Nucleus accumbens (tissue), 56 donors: ENCODE results near the gene ACTG2.
"Not testable (repeated sequence)": the region's sequence is repeated elsewhere in the genome, so short reads cannot be mapped to it uniquely, and the experiment has no call there.

ENCODE experiments used
- DNase-seq, 56 donors: peaks; one replicate each; lab custom pipeline; 2025; lab: John Stamatoyannopoulos, UW

Gene ACTG2

DNA sequence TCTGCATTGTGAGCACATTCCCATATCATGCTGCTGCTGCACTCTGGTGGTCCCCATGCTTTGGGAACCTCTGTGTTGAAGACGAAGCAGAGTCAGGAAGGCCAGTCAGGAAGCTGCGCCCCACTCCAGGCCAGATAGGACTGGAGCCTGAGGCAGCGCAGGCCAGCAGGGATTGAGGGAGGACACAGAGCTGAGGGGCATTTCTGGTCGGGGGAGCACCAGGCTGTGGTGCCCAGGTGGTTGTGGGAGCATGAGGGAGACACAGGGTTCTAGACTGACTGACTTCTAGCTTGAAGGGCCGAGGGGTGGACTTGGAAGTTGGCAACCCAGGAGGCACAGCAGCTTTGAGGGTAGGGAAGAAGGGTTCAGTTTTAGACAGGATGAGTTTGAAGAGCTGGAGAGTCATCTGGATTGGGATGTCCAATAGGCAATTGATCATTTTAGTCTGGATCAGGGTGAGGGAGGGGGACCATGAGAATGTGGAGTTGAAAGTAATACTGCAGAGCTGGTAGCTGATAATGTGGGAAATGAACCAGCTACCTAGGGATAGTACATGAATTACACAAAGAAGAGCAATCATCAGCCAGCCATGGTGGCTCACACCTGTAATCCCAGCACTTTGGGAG, 1.4 kb upstream of the ACTG2 start:
- DNase-seq, result no peak

DNA sequence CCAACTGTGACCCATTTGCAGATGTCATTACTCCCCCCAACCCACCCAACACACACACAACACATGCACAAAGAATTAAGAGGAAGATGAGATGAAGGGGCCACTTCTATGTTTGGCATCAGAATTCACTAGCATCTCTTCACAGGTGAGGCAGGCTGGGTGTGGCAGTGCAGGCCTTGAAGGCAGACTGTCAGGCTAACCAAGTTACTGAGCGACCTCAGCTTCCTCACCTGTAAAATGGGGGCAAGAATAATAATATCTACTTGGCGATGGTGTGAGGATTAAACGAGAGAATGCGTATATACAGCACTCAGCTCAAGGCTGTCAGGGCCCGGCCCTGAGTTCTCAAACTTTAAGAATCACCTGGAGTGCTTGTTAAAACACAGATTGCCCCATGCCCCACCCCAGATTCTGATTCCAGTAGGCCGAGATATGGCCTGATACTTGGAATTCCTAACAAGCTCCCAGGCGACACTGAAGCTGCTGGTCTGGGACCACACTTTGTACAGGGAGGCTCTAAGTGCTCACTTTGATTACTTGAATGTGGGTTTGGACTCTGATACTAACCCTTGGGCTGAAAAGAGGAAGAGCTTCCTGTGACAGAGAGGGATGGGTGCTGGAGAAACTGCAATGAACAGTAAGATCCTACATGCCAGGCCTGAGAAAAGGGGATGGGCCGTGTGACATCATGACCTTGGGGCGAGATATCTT, 1.1 kb downstream of the ACTG2 start:
- no peak for DNase-seq

DNA sequence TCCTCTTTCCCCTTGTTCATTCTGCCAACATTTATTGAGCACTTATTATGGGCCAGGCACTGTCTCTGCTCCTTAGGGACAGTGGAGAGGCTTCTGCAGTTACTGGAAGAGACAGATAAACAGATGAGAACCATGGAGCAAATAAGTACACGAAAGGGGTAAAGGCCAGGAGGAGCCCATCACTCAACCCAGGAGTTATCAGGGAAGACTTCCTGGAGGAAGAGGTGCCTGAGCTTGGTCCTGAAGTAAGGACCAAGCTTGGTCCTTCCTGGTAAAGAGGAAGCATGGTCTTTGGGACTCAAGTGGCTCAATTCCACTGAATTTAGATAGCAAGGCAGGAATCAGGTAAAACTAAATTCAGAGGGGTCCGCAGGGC, 1.7 kb downstream of the ACTG2 start:
- no peak for DNase-seq

DNA sequence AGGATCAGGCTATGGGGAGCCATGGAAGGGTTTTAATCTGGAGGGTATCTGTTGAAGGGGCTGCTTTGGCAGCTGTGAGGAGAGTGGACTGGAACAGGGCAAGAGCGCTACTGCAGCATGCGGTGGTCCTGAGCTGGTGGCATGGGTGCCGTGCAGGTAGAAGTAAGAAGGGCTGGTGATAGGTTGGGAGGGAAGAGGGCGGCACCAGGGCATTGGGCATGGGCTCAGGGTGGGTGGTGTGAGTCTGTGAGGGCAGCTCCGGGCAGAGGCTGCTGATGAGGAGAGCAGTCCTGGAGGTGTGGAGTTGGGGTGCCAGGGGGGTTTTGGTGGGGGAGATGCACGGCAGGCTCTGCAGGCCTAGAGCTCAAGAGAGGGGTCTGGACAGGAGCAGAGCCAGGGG, 2.1 kb downstream of the ACTG2 start:
- no peak for DNase-seq

DNA sequence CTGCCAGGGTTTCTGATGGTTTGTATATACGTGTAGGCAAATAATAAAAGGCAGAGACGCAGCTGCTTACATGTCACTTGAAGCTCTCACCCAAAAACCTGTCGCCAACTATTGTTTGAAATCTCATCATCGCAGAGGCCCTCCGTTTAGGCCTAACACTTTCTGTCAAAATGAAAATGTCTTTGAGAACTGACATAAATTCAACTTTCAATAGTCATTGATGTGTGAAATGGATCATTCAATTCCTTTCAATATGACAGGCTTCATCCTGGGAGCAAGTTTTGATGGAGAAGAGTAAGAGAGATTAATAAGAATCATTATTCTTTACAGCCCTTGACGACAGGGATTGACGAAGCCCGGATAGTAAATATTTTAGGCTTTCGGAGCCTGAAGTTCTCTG, 2.7 kb downstream of the ACTG2 start:
- no peak for DNase-seq

DNA sequence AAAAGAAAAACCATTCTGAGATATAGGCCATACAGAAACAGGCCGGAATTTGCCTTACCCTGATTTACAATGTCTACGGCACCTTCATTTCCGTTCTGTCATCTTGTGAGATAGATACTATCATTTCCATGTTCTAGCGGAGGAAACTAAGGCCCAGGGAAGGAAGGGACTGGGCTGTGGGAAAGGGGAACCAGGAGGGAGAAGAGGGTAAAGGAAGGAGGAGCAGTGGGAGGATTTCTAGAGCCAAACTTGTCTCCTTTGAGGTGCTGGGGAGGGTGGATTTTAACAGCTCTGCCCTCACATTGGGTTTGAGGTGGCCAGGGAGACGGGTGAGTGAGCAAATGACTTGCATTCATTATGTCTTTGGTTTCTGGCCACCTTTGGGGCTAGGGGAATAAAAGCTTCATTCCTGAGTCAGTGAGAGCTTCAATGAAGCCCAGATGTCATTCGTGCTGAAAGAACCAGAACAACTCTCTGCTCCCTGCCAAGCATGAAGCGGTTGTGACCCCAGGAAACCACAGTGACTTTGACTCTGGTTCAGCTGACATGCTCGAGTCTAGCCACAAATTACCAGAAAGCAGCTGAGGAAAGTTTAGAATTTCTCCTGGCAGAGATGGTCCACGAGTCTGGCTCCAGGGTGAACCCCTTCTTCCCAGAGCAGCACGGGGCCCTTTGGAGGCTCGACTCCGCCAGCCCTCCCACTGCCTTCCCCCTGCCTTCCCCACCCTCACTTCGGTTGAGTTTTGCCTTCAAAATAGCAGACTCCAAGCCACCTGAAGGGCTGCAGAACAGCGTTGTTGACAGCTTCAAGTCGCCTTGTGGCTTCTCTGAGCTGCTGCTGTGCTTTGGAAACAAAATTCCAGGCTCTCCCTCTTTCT, 3.8 kb downstream of the ACTG2 start:
- DNase-seq, result no peak

DNA sequence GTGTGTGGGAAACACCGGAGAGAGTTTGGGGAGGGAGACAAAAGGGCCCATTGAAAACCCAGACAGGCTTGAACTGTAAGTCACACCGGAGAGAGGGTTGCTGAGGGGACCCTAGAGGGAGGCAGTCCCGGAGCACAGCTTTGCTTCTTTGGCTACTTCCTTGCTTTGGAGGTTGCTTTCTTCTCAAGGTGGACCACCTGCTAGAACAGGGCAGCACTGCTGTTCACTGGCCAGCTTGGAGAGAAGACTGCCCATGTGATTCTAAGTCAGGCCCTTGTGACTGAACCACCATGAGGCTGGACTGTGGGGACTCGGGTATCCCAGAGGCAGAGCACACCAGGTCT, 4.4 kb downstream of the ACTG2 start:
- no peak for DNase-seq

DNA sequence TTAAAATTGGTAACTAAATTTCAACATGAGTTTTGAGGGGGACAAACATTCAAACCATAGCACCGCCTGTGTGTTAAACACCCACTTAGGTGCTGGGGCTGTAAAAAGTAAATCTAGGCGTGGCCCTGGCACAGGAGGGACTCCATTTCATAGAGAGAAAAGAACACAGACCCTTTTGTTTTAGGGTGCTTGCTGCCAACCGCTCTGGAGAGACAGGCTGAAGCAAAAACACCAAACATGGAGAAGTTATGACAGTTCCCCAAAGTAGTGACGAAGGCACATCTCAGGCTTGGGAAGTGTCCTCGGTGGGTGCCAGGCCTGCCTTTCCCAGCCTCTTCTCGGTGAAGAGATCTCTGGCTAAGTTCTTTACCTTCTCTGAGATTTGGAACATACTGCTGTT, 5.1 kb downstream of the ACTG2 start:
- no peak for DNase-seq

DNA sequence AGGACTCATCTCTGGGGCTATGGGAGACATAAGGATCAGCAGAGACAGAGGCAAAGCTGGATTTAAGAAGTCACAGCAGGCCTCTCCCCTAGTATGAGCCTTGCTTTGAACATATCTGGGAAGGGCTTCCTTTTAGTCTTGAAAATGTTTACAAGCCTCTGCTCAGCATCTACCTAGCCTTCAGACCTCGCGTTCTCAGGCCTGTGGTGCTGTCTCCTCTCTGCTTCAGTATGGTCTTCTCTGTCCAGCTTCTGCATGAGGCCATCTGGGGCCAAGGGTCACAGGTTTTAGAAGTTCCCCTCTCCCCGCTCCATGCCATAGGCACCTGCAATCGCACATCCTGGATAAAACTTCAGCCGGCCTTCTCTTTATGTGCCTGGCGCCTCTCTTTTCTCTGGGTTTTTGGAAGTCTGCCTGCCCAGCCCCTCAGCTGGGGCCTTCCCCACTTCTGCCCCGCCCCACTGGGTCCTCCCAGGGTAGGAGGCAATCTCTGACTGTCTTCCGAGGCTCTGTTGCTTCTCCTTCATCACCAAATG, 7.1 kb downstream of the ACTG2 start:
- no peak for DNase-seq

DNA sequence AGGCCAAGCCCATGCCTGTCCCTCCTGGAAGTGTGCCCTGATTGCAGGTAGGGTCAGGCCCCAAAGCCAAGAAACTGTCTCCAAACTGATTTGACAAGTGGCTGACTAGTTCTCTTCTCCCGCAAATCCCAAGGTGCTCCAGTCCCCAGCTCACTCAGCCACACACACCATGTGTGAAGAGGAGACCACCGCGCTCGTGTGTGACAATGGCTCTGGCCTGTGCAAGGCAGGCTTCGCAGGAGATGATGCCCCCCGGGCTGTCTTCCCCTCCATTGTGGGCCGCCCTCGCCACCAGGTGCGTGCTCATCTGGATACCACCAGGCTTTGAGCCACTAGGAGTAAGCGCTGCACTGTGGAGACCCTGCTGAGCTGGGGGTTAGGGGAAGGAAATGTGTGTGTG, 8.3 kb downstream of the ACTG2 start:
- no peak for DNase-seq

DNA sequence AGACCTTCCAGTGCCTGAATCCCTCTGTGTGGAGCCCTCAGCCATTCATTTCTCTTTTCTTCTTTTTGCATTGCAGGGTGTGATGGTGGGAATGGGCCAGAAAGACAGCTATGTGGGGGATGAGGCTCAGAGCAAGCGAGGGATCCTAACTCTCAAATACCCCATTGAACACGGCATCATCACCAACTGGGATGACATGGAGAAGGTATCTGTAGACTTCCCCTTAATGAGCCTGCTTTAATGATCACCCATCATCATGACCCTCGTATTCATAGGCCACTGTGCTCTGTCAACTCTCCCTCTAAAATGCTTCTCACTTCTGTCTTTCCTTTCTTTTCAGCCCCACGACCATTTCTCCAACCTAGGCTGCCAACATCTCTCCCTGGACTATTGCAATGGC, 9.5 kb downstream of the ACTG2 start:
- DNase-seq, result no peak

DNA sequence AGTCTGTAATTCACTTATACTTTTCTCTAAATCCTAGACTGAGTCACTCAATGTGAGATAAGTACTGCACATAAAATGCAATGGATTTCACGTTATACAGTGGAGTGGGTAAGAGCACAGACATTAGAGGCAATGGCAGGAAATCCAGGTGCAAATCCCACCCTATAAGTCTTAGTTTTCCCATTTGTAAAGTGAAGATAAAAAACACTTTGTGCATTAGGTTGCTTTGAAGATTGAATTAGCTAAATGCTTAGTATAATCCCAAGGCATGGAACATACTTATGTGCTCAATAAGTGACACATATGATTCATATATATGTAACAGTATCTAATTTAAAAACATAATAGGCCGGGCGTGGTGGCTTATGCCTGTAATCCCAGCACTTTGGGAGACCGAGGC, 10.5 kb downstream of the ACTG2 start:
- no peak for DNase-seq

DNA sequence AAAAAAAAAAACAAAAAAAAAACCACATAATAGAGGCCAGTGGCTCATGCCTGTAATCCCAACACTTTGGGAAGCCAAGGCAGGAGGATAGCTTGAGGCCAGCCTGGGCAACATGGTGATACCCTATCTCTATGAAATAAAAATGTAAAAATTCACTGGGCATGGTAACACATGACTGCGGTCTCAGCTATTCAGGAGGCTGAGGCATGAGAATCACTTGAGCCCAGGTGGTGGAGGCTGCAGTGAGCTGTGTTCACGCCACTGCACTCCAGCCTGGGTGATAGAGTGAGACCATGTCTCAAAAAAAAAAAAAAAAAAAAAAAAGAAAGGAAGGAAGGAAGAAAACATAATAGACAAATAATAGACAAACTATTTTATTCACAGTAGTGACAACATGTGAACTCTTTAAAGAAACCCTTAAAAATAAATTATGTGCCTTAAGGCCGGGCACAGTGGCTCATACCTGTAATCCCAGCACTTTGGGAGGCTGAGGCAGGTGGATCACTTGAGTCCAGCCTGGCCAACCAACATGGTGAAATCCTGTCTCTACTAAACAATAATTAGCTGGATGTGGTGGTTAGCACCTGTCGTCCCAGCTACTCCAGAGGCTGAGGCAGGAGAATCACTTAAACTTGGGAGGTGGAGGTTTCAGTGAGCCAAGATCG, 11.3 kb downstream of the ACTG2 start:
- DNase-seq, result not testable (repeated sequence)

DNA sequence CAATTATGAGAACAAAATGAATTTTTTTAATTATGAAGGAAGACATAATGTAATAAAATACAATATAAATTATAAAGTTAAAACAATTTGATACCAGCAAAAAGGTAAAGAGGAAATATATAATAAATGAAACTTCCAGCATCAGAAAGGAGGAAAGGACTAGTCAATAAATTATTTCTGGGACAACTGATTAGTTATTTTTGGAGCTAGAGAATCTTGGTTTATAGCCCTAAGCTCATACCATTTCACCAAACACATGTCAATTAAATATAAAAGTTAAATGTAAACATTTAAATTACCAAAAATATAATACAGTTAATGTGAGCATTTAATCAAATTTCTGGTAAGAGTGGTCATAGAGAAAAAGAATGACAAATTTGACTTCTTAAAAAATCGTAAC, 12.1 kb downstream of the ACTG2 start:
- DNase-seq, result no peak

DNA sequence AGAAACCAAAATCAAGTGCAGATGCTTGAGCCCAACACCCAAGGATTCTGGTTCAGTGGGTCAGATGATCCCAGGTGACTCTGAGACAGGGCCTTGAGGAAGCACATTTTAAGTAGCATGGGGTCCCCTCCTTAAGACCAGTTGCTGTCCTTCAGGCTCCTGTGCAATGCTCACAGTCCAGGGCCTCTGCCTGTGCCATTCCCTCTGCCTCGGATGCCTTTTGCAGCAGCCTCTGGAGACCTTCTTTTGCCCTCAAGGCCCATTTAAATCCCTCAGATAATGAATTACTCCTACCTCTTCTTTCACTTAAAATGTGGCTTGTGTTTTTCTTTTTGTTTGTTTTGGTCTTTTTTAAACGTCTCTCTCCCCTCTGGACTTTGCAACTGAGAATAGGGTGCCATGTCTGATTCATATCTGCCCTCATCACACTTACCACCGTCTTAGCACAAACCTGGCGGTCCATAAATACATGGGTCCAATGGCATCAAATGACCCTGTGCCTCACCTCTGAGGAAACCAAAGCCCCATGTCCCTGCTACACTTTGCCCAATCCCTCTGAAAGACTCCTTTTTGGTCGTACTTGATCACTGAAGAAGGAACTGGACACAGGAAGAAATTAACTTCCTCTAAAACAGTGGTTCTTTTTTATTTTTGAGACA, 14.2 kb downstream of the ACTG2 start:
- DNase-seq, result no peak

DNA sequence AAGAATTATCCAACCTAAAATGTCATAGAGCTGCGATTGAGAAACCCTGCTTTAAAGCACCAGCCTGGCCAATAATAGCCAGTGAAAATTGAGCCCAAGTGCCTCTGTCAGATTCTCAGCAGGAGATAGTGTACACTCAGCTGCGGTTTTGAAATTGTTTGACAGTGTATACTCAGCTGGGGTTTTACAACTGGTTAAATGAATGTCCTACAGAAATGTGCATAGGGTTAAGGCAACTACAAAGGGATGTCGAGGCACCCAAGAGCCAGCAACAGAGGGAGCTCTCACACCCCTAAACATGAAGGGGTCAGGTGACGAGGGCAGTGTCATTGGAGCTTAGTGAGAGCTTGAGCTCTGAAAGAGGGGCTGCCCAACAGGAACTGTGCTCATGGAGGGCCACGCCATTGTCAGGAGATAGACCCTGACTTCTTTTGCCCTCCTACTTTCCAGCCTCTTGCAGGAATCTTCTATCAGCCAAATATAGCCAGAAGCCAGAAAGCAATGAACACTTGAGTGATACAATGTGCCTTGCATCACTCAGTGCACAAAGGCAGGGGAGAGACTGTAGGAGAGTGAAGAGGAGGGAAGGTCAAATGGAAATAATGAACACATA, 15.1 kb downstream of the ACTG2 start:
- DNase-seq, result peak in 8 of 56 donors; percentile 3 to 31 (median 16)

DNA sequence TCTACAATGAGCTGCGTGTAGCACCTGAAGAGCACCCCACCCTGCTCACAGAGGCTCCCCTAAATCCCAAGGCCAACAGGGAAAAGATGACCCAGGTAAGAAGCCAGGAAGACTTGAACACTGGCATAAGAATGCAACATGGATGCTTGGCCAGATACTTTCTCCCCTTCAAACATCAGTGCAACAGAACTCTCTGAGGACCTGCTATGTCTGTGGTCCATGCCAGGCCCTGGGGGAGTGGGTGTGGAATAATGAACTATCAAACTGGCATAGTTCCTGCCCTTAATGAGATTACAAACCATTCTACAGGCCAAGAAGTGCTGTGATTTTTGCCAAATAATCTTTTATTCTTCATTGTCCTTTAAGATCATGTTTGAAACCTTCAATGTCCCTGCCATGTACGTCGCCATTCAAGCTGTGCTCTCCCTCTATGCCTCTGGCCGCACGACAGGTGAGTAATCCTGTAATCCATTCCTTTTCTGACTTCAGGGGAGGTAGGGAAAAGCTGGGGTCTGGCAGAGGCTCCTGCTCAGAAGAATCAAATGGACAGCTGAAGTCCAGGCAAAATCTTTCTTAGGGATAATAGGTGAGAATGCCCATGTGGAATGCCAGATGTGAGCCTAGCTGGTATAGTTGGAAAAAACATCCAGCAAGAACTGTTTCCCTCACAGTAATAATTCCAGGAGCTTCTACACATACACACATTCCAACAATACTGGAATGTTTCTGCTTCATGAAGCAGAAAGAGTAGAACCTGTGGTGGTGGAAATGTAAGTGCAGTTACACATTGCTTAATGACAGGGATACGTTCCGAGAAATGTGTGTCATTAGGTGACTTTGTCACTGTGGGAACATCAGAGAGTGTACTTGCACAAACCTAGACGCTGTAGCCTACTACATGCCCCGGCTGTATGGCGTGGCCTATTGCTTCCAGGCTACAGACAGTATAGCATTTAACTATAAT, 16.2 kb downstream of the ACTG2 start:
- no peak for DNase-seq

DNA sequence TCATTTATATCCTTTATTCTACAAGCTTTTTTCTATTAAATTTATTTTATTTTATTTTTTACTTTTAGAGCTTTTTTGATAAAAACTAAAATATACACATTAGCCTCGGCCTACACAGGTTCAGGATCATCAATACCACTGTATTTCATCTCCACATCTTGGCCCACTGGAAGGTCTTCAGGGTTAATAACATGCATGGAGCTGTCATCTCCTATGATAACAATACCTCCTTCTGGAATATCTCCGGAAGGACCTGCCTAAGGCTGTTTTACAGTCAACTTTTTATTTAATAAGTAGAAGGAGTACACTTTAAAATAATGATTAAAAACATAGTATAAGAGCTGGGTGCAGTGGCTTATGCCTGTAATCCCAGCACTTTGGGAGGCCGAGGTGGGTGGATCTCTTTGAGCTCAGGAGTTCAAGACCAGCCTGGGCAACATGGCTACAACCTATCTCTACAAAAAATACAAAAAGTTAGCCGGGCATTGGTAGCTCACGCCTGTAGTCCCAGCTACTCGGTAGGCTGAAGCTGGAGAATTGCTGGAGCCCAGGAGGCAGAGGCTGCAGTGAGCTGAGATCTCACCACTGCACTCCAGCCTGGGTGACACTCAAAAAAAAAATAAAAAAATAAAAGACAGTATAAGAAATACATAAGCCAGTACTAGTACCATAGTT, 18.2 kb downstream of the ACTG2 start:
- DNase-seq, result no peak
